B cell (primary cell): ENCODE data around the gene TSEN15. TPM values are rescaled to one million over a fixed set of nuclear protein-coding genes. Genes with fewer than 3 reads are reported as not detected.

Experiments used
- ATAC-seq: fragments of 200-7000 bp; cut with Tn5 transposase; one replicate; pipeline ENCODE4 v1.10.0; 2021; ENCODE audit warnings: low read depth, mild to moderate bottlenecking, moderate number of reproducible peaks, moderate library complexity
- CTCF ChIA-PET: fragments of 350-600 bp; sonication (Branson Sonifier 250); formaldehyde crosslinking; loops from one replicate; lab custom pipeline; 2021; ENCODE audit warnings: antibody characterized with exemption, inconsistent platforms; lab: Charles Lee
- POLR2A ChIA-PET: fragments of 350-600 bp; sonication (Branson Sonifier 250); formaldehyde crosslinking; loops from one replicate; lab custom pipeline; 2021; ENCODE audit warnings: antibody characterized with exemption; lab: Charles Lee
- DNase-seq: peaks from one replicate; pipeline ENCODE4 v3.0.0; 2013
- H2AFZ ChIP-seq: 2 replicates; pipeline ENCODE4 v1.6.1; 2012; ENCODE audit warnings: mild to moderate bottlenecking, low read depth, low read length; ENCODE audit not compliant: insufficient read depth, poor library complexity, severe bottlenecking
- H3K27ac ChIP-seq, 2 donors: 1 replicate in 1 of 2; 2 replicates in 1 of 2; pipeline ENCODE4 v1.5.1; 2012 to 2013; ENCODE audit warnings: low read length in 2 of 2, mild to moderate bottlenecking in 2 of 2, moderate library complexity in 1 of 2
- H3K27me3 ChIP-seq, 4 experiments: fragments of 200-600 bp in 1 of 4; sonication (generic) in 1 of 4; replicated peaks in 1 of 4; 1 replicate in 2 of 4; 2 replicates in 2 of 4; pipeline versions ENCODE4 v1.6.1 to v1.7.0; 2013 to 2016; ENCODE audit warnings: low read length in 3 of 4, mild to moderate bottlenecking in 2 of 4, mixed read lengths in 1 of 4, moderate library complexity in 1 of 4; ENCODE audit not compliant: insufficient read depth in 4 of 4, control insufficient read depth in 3 of 4; ENCODE audit errors: control extremely low read depth in 1 of 4
- H3K36me3 ChIP-seq, 2 experiments: replicated peaks in 1 of 2; 1 replicate in 1 of 2; 2 replicates in 1 of 2; pipeline versions ENCODE4 v1.6.1 to v1.7.1; 2013; ENCODE audit warnings: low read length in 1 of 2; ENCODE audit not compliant: insufficient read depth in 2 of 2, control insufficient read depth in 1 of 2; ENCODE audit errors: control extremely low read depth in 1 of 2, extremely low read depth in 1 of 2
- H3K4me1 ChIP-seq, 2 donors: fragments of 200-600 bp in 1 of 2; sonication (generic) in 1 of 2; 1 replicate in 1 of 2; 2 replicates in 1 of 2; pipeline versions ENCODE4 v1.5.1 to v1.6.1; 2013 to 2017; ENCODE audit warnings: low read length in 2 of 2; ENCODE audit not compliant: control insufficient read depth in 2 of 2, insufficient read depth in 2 of 2
- H3K4me2 ChIP-seq: replicated peaks from 2 replicates; pipeline ENCODE3; 2012; ENCODE audit warnings: mild to moderate bottlenecking, low read depth, low read length; ENCODE audit not compliant: poor library complexity, severe bottlenecking
- H3K4me3 ChIP-seq, 5 experiments: fragments of 200-600 bp in 1 of 5; sonication (generic) in 1 of 5; 1 replicate in 3 of 5; 2 replicates in 2 of 5; pipeline versions ENCODE4 v1.5.1 to v1.7.0; 2011 to 2016; ENCODE audit warnings: low read length in 4 of 5, mild to moderate bottlenecking in 4 of 5, low read depth in 2 of 5, control low read depth in 1 of 5, moderate library complexity in 1 of 5; ENCODE audit not compliant: insufficient read depth in 1 of 5; ENCODE audit errors: control extremely low read depth in 1 of 5, extremely low read depth in 1 of 5
- H3K79me2 ChIP-seq: fragments of 200-600 bp; sonication (generic); one replicate; pipeline ENCODE4 v1.6.0; 2016; ENCODE audit warnings: low read length; ENCODE audit not compliant: control insufficient read depth, insufficient read depth
- H3K9ac ChIP-seq: fragments of 200-600 bp; sonication (generic); 2 replicates; pipeline ENCODE4 v1.6.1; 2017; ENCODE audit warnings: mild to moderate bottlenecking, low read length, moderate library complexity
- H3K9me3 ChIP-seq, 3 donors: one replicate each; pipeline versions ENCODE4 v1.6.1 to v1.7.1; 2013; ENCODE audit warnings: low read length in 2 of 3; ENCODE audit not compliant: control insufficient read depth in 2 of 3, insufficient read depth in 1 of 3; ENCODE audit errors: control extremely low read depth in 1 of 3
- H4K20me1 ChIP-seq: 2 replicates; pipeline ENCODE4 v1.6.0; 2012; ENCODE audit warnings: mild to moderate bottlenecking, low read length; ENCODE audit not compliant: insufficient read depth, control insufficient read depth, poor library complexity, severe bottlenecking
- H3K27ac Mint-ChIP-seq: one replicate; pipeline ENCODE4 v1.8.0; 2021; ENCODE audit warnings: mixed read lengths
- H3K27me3 Mint-ChIP-seq: one replicate; pipeline ENCODE4 v1.8.0; 2021; ENCODE audit warnings: mixed read lengths
- H3K4me1 Mint-ChIP-seq: one replicate; pipeline ENCODE4 v1.8.0; 2021; ENCODE audit warnings: mixed read lengths
- H3K4me3 Mint-ChIP-seq: one replicate; pipeline ENCODE4 v1.8.0; 2021; ENCODE audit warnings: mixed read lengths
- H3K9me3 Mint-ChIP-seq: one replicate; pipeline ENCODE4 v1.8.0; 2022; ENCODE audit warnings: mixed read lengths; ENCODE audit not compliant: insufficient read depth
- CTCF ChIP-seq: fragments of 200-600 bp; IDR thresholded peaks from one replicate; pipeline ENCODE4 v1.8.0; 2022; ENCODE audit warnings: antibody characterized with exemption, mild to moderate bottlenecking
- EZH2 ChIP-seq: IDR thresholded peaks from 2 replicates; pipeline ENCODE4 v1.6.1; 2012; ENCODE audit warnings: borderline replicate concordance, low read depth, mild to moderate bottlenecking, moderate library complexity, low read length; ENCODE audit not compliant: insufficient read depth, poor library complexity, severe bottlenecking
- WGBS: methylation state at CpG from one replicate; pipeline ENCODE4 v1.1.5; 2013; ENCODE audit warnings: missing lambda C conversion rate; ENCODE audit not compliant: insufficient coverage; 5-methylcytosine and 5-hydroxymethylcytosine counted together
- intact Hi-C: fragments of 100-400 bp; cut with micrococcal nuclease; formaldehyde crosslinking; loops from one replicate; pipeline ENCODE4 v1.10.0; 2022
- polyA plus RNA-seq: library from polyadenylated mRNA; depleted of rRNA; stranded (reverse); fragments of >200 nt; gene quantifications from 2 replicates; pipeline ENCODE4 v1.2.3, GENCODE V29; 2012
- total RNA-seq, 2 donors: library from RNA; stranded (reverse); fragments of 120-200 nt in 1 of 2; gene quantifications; 1 replicate in 1 of 2; 2 replicates in 1 of 2; pipeline versions ENCODE4 v1.2.3 to v1.2.4, GENCODE V29; 2013 to 2022

The TSEN15 gene
- total and polyA plus RNA-seq, 2 donors (not counting 1 experiment from before 2014, with no cell fraction given): 15.5 to 25.2 TPM

GRCh38 chr1:184014271-184014670 is 37.3 kb upstream of the TSEN15 start:
- no peaks in the 10 kb centered on the region for H3K4me1 ChIP-seq
- CTCF ChIA-PET: no interaction called here
- no peaks in the 10 kb centered on the region for H3K9me3 ChIP-seq
- Mint-ChIP-seq H3K27me3 (peaks cover 39% of the 10 kb centered on the region), H3K4me1 (no peaks in the 10 kb centered on the region), H3K27ac (no peak overlapping the region), H3K4me3 (no peak overlapping the region), H3K9me3 (no peaks in the 10 kb centered on the region)
- no peaks in the 10 kb centered on the region for H3K36me3 ChIP-seq
- 87% methylated on average over 2 of the region's 2 CpGs for WGBS
- H3K4me2 ChIP-seq: no peak overlapping the region
- intact Hi-C loops: no loop called here
- no peak overlapping the region for H3K9ac ChIP-seq
- peaks cover 0 to 14% (median 4%) of the 10 kb centered on the region in 4 experiments for H3K27me3 ChIP-seq
- no peak overlapping the region for H2AFZ ChIP-seq
- no peak for TF ChIP-seq EZH2
- no peak for TF ChIP-seq CTCF
- no peak overlapping the region for H3K4me3 ChIP-seq
- H3K79me2 ChIP-seq: no peaks in the 10 kb centered on the region
- ATAC-seq: no peak
- no peaks in the 10 kb centered on the region for H4K20me1 ChIP-seq
- no peak overlapping the region for H3K27ac ChIP-seq
- DNase-seq: no peak
- POLR2A ChIA-PET: no interaction called here

GRCh38 chr1:184016169-184016568 is 35.4 kb upstream of the TSEN15 start:
- no CpG with 5 or more reads among the region's 2 CpGs for WGBS
- POLR2A ChIA-PET: no interaction called here

More at GRCh38 chr1:184016169-184016568, 35.4 kb upstream of the TSEN15 start:
- Mint-ChIP-seq H3K27ac (no peak overlapping the region), H3K4me1 (no peaks in the 10 kb centered on the region), H3K9me3 (no peaks in the 10 kb centered on the region), H3K4me3 (no peak overlapping the region), H3K27me3 (peaks cover 31% of the 10 kb centered on the region)
- Histone ChIP-seq H2AFZ (no peak overlapping the region), H3K27me3 (peaks cover 0 to 6% (median 3%) of the 10 kb centered on the region in 4 experiments), H3K27ac (no peak overlapping the region), H3K4me1 (no peaks in the 10 kb centered on the region), H3K36me3 (no peaks in the 10 kb centered on the region), H3K4me3 (no peak overlapping the region), H3K4me2 (no peak overlapping the region), H4K20me1 (no peaks in the 10 kb centered on the region), H3K79me2 (no peaks in the 10 kb centered on the region), H3K9me3 (no peaks in the 10 kb centered on the region), H3K9ac (no peak overlapping the region)
- CTCF ChIA-PET: no interaction called here
- ATAC-seq (no peak), DNase-seq (no peak)
- intact Hi-C loops: no loop called here
- no peak for TF ChIP-seq CTCF
